NT2/D1 (cell line): ENCODE data around the gene RBMS3.

Source experiments
- SUZ12 ChIP-seq: IDR thresholded peaks from 2 replicates; pipeline ENCODE4 v1.6.1; 2011; ENCODE audit not compliant: insufficient read length, insufficient read depth; ENCODE audit errors: extremely low read depth
- YY1 ChIP-seq: IDR thresholded peaks from 2 replicates; pipeline ENCODE4 v1.6.1; 2011; ENCODE audit not compliant: insufficient read length, insufficient read depth
- ZNF274 ChIP-seq: IDR thresholded peaks from 2 replicates; pipeline ENCODE4 v1.6.1; 2011; ENCODE audit warnings: mild to moderate bottlenecking, low read depth, low read length

DNA sequence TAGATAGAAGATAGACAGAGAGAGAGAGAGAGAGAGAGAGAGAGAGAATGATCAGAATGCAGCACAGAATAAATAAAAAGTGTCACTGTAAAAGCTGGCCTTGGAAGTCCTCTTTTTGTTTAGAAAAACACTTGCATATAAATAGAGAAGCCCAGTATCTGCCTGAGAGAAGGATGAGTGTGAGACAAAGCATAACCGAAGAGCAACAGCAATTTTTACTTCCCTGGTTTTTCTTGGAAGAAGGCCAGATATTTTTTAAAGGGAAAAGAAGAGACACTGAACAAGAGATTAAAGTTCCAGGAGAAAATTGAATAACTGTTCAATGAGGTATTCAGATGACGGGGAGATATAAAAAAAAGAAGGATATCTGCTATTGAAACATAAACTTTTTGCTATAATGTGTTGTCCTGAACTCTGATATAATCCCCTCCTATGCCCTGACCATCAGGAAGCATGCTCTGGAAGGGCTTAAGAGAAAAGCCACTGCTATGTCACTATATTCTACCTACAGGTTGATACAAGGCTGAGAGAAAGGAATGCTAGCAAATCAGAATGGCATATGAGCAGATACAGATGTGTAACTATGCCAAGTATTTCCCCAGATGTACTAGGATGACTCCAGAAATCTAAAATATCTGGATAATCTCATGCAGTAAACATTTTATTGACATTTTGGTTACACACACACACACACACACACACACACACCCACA is 358.9 kb downstream of the RBMS3 start:
- TF ChIP-seq ZNF274 = no peak
- no peak for TF ChIP-seq YY1
- no peak for TF ChIP-seq SUZ12
